ENCODE results near the gene TMEFF2. TPM values are rescaled to one million over a fixed set of nuclear protein-coding genes. Genes with fewer than 3 reads are reported as not detected.

TMEFF2 gene
- total RNA-seq, 4 donors from 2014 or later: 0.20 TPM; not detected in 3

DNA sequence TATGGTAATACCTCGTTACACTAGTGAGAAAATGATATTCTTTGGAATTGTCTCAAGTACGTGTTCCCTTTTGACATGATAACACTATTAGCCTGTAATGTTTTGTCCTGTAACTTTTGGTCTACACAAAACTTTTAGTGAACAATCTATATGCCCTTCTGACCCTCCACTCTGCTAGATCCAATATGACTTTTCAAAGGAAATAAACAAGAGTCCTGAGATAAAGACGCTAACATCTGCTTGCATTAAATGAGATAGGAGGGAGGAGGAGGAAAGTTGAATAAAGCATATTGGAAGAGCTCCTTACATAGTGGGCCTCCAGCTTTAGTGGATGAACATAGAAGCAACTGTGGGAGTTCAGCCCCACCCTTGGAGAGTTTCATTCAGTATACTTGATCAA lies 264.5 kb downstream of the TMEFF2 start:
- Histone ChIP-seq H3K27ac (no peak overlapping the region), H3K36me3 (no peaks in the 10 kb centered on the region), H3K4me3 (no peak overlapping the region), H3K4me1 (peaks cover 4% of the 10 kb centered on the region in 2 donors), H3K9me3 (no peaks in the 10 kb centered on the region), H3K27me3 (no peaks in the 10 kb centered on the region)
- ATAC-seq (no peak), DNase-seq (no peak)
- in situ Hi-C loops (cut with MboI; ENCODE audit: low sequenced_read_pairs in 4 of 4): no loop called here
- TF ChIP-seq POLR2A (IDR thresholded peaks at IDR 0.05): no peak
- TF ChIP-seq, protein P1, sequence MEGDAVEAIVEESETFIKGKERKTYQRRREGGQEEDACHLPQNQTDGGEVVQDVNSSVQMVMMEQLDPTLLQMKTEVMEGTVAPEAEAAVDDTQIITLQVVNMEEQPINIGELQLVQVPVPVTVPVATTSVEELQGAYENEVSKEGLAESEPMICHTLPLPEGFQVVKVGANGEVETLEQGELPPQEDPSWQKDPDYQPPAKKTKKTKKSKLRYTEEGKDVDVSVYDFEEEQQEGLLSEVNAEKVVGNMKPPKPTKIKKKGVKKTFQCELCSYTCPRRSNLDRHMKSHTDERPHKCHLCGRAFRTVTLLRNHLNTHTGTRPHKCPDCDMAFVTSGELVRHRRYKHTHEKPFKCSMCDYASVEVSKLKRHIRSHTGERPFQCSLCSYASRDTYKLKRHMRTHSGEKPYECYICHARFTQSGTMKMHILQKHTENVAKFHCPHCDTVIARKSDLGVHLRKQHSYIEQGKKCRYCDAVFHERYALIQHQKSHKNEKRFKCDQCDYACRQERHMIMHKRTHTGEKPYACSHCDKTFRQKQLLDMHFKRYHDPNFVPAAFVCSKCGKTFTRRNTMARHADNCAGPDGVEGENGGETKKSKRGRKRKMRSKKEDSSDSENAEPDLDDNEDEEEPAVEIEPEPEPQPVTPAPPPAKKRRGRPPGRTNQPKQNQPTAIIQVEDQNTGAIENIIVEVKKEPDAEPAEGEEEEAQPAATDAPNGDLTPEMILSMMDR (IDR thresholded peaks at IDR 0.05 in 4 of 5, conservative IDR thresholded peaks at IDR 0.05 in 1 of 5): no peak
- intact Hi-C loops (cut with DNase I; ENCODE audit: low total_unique reads): no loop called here

DNA sequence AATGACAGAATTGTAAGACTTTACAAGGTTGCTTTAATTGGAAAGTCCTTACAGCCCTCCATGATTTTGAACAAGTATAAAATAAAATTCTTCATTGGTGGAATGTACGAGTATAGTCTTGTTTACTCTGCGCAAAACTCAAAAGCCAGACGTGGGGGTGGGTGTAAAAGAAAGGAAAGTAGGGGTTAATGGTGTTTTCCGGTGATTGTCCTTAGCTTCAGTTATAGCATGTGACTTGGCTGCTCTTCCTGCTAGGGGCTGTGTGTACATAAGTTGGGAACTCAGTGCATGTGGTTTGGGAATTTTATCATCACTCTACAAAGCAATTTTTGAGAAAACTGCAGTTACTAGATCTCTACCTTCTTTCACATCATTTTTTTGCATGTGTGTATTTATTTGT lies 265.4 kb downstream of the TMEFF2 start:
- intact Hi-C loops (cut with DNase I; ENCODE audit: low total_unique reads): no loop called here
- Histone ChIP-seq H3K27me3 (no peaks in the 10 kb centered on the region), H3K27ac (no peak overlapping the region), H3K4me3 (no peak overlapping the region), H3K9me3 (no peaks in the 10 kb centered on the region), H3K4me1 (peaks cover 4% of the 10 kb centered on the region in 2 donors), H3K36me3 (no peaks in the 10 kb centered on the region)
- DNase-seq (no peak), ATAC-seq (no peak)
- in situ Hi-C loops (cut with MboI; ENCODE audit: low sequenced_read_pairs in 4 of 4): no loop called here
- TF ChIP-seq, protein P1 (IDR thresholded peaks at IDR 0.05 in 4 of 5, conservative IDR thresholded peaks at IDR 0.05 in 1 of 5): no peak
- no peak for TF ChIP-seq POLR2A (IDR thresholded peaks at IDR 0.05)

DNA sequence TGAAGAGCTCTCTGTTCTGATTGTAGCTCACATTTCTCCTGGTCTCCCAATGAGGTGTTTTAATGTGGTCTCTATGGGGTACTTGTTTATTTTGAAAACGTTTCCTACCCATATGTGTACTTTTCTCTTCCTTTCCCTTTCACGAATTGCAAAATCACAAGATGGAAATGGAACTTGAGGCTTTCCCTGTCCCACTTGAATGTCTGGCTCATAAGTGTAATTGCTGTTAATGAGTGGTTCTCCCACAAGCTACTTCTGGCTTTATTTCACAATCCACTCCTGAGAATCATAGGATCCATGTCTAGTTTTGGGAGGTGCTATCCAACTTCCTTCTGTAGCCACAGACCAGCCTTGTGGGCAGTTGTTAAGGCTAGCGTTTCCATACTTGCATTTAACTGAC lies 266.7 kb downstream of the TMEFF2 start:
- Histone ChIP-seq H3K9me3 (no peaks in the 10 kb centered on the region), H3K4me1 (peaks cover 4% of the 10 kb centered on the region in 2 donors), H3K36me3 (no peaks in the 10 kb centered on the region), H3K4me3 (no peak overlapping the region), H3K27me3 (no peaks in the 10 kb centered on the region), H3K27ac (peak overlapping the region in 1 of 4 donors; percentile 4)
- TF ChIP-seq, protein P1 (IDR thresholded peaks at IDR 0.05 in 4 of 5, conservative IDR thresholded peaks at IDR 0.05 in 1 of 5): no peak
- no peak for TF ChIP-seq POLR2A (IDR thresholded peaks at IDR 0.05)
- intact Hi-C loops (cut with DNase I; ENCODE audit: low total_unique reads) (no loop called here), in situ Hi-C loops (cut with MboI; ENCODE audit: low sequenced_read_pairs in 4 of 4) (no loop called here)
- DNase-seq: no peak
- ATAC-seq: no peak

GRCh38 chr2:191927319-191927867 lies 267.3 kb downstream of the TMEFF2 start:
- Histone ChIP-seq H3K36me3 (no peaks in the 10 kb centered on the region), H3K27me3 (no peaks in the 10 kb centered on the region), H3K9me3 (no peaks in the 10 kb centered on the region), H3K4me3 (no peak overlapping the region), H3K4me1 (peaks cover 4% of the 10 kb centered on the region in 2 donors), H3K27ac (peak overlapping the region in 1 of 4 donors; percentile 4)
- DNase-seq (no peak), ATAC-seq (no peak)
- intact Hi-C loops (cut with DNase I; ENCODE audit: low total_unique reads) (no loop called here), in situ Hi-C loops (cut with MboI; ENCODE audit: low sequenced_read_pairs in 4 of 4) (no loop called here)
- TF ChIP-seq, protein P1 (IDR thresholded peaks at IDR 0.05 in 4 of 5, conservative IDR thresholded peaks at IDR 0.05 in 1 of 5): no peak
- no peak for TF ChIP-seq POLR2A (IDR thresholded peaks at IDR 0.05)

- ATAC-seq (no peak), DNase-seq (no peak)
- TF ChIP-seq POLR2A (IDR thresholded peaks at IDR 0.05): no peak
- TF ChIP-seq, protein P1 (IDR thresholded peaks at IDR 0.05 in 4 of 5, conservative IDR thresholded peaks at IDR 0.05 in 1 of 5): no peak
- intact Hi-C loops (cut with DNase I; ENCODE audit: low total_unique reads): no loop called here
- Histone ChIP-seq H3K4me3 (no peak overlapping the region), H3K36me3 (no peaks in the 10 kb centered on the region), H3K27me3 (no peaks in the 10 kb centered on the region), H3K4me1 (peaks cover 4% of the 10 kb centered on the region in 2 donors), H3K9me3 (no peaks in the 10 kb centered on the region), H3K27ac (no peak overlapping the region)
- in situ Hi-C loops (cut with MboI; ENCODE audit: low sequenced_read_pairs in 4 of 4): no loop called here
These were observed 268.1 kb downstream of the TMEFF2 start for GRCh38 chr2:191926671-191927070.

Data from gastrocnemius medialis (tissue), 4 donors.